Endothelial cell (in vitro differentiated cells): ENCODE measurements around the gene MYLK. TPM values are rescaled to one million over a fixed set of nuclear protein-coding genes. Genes with fewer than 3 reads are reported as not detected.

Source experiments
- DNase-seq: peaks from one replicate; pipeline ENCODE4 v3.0.0; 2021; ENCODE audit warnings: low spot score
- H3K27ac Mint-ChIP-seq: one replicate; pipeline ENCODE4 v1.8.0; 2021; ENCODE audit warnings: mixed read lengths, inconsistent platforms; ENCODE audit not compliant: unreplicated experiment
- H3K27me3 Mint-ChIP-seq: one replicate; pipeline ENCODE4 v1.8.0; 2021; ENCODE audit warnings: mild to moderate bottlenecking, moderate library complexity, mixed read lengths, inconsistent platforms; ENCODE audit not compliant: unreplicated experiment
- H3K36me3 Mint-ChIP-seq: one replicate; pipeline ENCODE4 v1.8.0; 2021; ENCODE audit warnings: mild to moderate bottlenecking, low read depth, mixed read lengths, inconsistent platforms; ENCODE audit not compliant: unreplicated experiment
- H3K4me1 Mint-ChIP-seq: one replicate; pipeline ENCODE4 v1.8.0; 2021; ENCODE audit warnings: mild to moderate bottlenecking, mixed read lengths, inconsistent platforms; ENCODE audit not compliant: unreplicated experiment
- H3K4me3 Mint-ChIP-seq: one replicate; pipeline ENCODE4 v1.8.0; 2021; ENCODE audit warnings: mild to moderate bottlenecking, mixed read lengths, inconsistent platforms; ENCODE audit not compliant: unreplicated experiment
- H3K9me3 Mint-ChIP-seq: one replicate; pipeline ENCODE4 v1.8.0; 2021; ENCODE audit warnings: mixed read lengths, inconsistent platforms; ENCODE audit not compliant: unreplicated experiment
- CTCF ChIP-seq: fragments of 200-600 bp; sonication (generic); IDR thresholded peaks from one replicate; pipeline ENCODE4 v1.5.0; 2021; ENCODE audit warnings: antibody characterized with exemption; ENCODE audit not compliant: unreplicated experiment
- total RNA-seq: library from RNA; stranded (reverse); fragmentation: NEBNext Ultra II Directional; extraction: Animal tissue kit (Norgen Biotek cat#: 25700); gene quantifications from one replicate; pipeline ENCODE4 v1.2.1, GENCODE V29; 2021; ENCODE audit not compliant: unreplicated experiment

Gene MYLK
- total RNA-seq, 1 donor from 2014 or later = 7.8 TPM

- no peak for DNase-seq
- TF ChIP-seq CTCF = no peak
- H3K9me3 Mint-ChIP-seq = peaks cover 4% of the 10 kb centered on the region
- H3K4me1 Mint-ChIP-seq = peaks cover 8% of the 10 kb centered on the region
- H3K4me3 Mint-ChIP-seq = no peak overlapping the region
- H3K36me3 Mint-ChIP-seq = peaks cover 9% of the 10 kb centered on the region
- H3K27ac Mint-ChIP-seq = no peak overlapping the region
- peaks cover 2% of the 10 kb centered on the region for H3K27me3 Mint-ChIP-seq
Observed at GRCh38 chr3:123818921-123819429, 65.2 kb downstream of the MYLK start.

- DNase-seq = no peak
- no peaks in the 10 kb centered on the region for H3K9me3 Mint-ChIP-seq
- peaks cover 4% of the 10 kb centered on the region for H3K4me1 Mint-ChIP-seq
- H3K36me3 Mint-ChIP-seq = peaks cover 4% of the 10 kb centered on the region
- H3K27ac Mint-ChIP-seq = no peak overlapping the region
- peaks cover 2% of the 10 kb centered on the region for H3K27me3 Mint-ChIP-seq
- H3K4me3 Mint-ChIP-seq = no peak overlapping the region
- TF ChIP-seq CTCF = no peak
Observed at GRCh38 chr3:123818324-123818920, 65.7 kb downstream of the MYLK start.

DNA sequence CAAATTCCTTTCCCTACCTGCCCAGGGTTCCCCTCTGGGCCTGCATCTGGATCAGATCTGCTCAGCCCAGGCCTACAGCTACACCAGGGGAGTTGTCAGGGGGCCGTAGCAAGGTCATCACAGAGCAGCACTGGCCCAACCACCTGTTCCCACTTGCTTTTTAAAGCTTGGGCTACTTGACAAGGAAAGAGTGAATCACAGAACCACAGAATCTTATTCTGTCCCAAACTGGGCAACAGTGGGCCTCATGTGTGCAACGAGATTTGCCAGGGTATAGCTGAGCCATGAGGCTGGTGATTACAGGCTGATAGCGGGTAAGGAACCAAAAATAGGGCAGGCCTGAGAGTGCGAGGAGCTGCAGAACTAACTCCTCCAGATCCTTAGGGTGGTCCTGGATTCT is 66.7 kb downstream of the MYLK start:
- no peak for DNase-seq

GRCh38 chr3:123816673-123817207 is 67.4 kb downstream of the MYLK start:
- no peak overlapping the region for H3K4me3 Mint-ChIP-seq
- H3K36me3 Mint-ChIP-seq = no peaks in the 10 kb centered on the region
- no peak for TF ChIP-seq CTCF
- no peaks in the 10 kb centered on the region for H3K4me1 Mint-ChIP-seq
- H3K9me3 Mint-ChIP-seq = no peaks in the 10 kb centered on the region
- peaks cover 2% of the 10 kb centered on the region for H3K27me3 Mint-ChIP-seq
- H3K27ac Mint-ChIP-seq = no peak overlapping the region
- DNase-seq = no peak

More for the DNA sequence above, 66.7 kb downstream of the MYLK start:
- H3K9me3 Mint-ChIP-seq = no peaks in the 10 kb centered on the region
- TF ChIP-seq CTCF = no peak
- no peaks in the 10 kb centered on the region for H3K4me1 Mint-ChIP-seq
- peaks cover 2% of the 10 kb centered on the region for H3K27me3 Mint-ChIP-seq
- H3K36me3 Mint-ChIP-seq = no peaks in the 10 kb centered on the region
- no peak overlapping the region for H3K27ac Mint-ChIP-seq
- H3K4me3 Mint-ChIP-seq = no peak overlapping the region

- Mint-ChIP-seq H3K9me3 (no peaks in the 10 kb centered on the region), H3K27me3 (no peaks in the 10 kb centered on the region), H3K36me3 (no peaks in the 10 kb centered on the region), H3K4me1 (no peaks in the 10 kb centered on the region), H3K4me3 (no peak overlapping the region), H3K27ac (no peak overlapping the region)
- DNase-seq = no peak
- no peak for TF ChIP-seq CTCF
Observed at GRCh38 chr3:123815981-123816380, 68.2 kb downstream of the MYLK start.
